Esophagus squamous epithelium (tissue), 5 donors: ENCODE measurements around the gene FZD4. TPM values are rescaled to one million over a fixed set of nuclear protein-coding genes. Genes with fewer than 3 reads are reported as not detected.
A peak's percentile ranks its signal among the peaks of the same experiment; 100 is the strongest.

Source experiments
- DNase-seq: peaks from one replicate; lab custom pipeline; 2025; lab: John Stamatoyannopoulos, UW
- H3K27ac ChIP-seq, 4 donors: fragments of 200-600 bp; sonication (generic); one replicate each; pipeline ENCODE4 v1.5.1; 2016 to 2019; ENCODE audit warnings: mild to moderate bottlenecking in 1 of 4
- H3K27me3 ChIP-seq, 4 donors: fragments of 200-600 bp; sonication (generic); 1 replicate in 3 of 4; 2 replicates in 1 of 4; pipeline versions ENCODE4 v1.5.1 to v1.6.0; 2017 to 2021; ENCODE audit warnings: antibody characterized with exemption in 1 of 4
- H3K36me3 ChIP-seq, 3 donors: fragments of 200-600 bp; sonication (generic); one replicate each; pipeline ENCODE4 v1.5.1; 2016 to 2019
- H3K4me1 ChIP-seq, 3 donors: fragments of 200-600 bp; sonication (generic); one replicate each; pipeline ENCODE4 v1.5.1; 2017 to 2019
- H3K4me3 ChIP-seq, 4 donors: fragments of 200-600 bp; sonication (generic); 1 replicate in 3 of 4; 2 replicates in 1 of 4; pipeline ENCODE4 v1.5.1; 2016 to 2019; ENCODE audit warnings: mild to moderate bottlenecking in 2 of 4, moderate library complexity in 1 of 4
- H3K9me3 ChIP-seq, 3 donors: fragments of 200-600 bp; sonication (generic); one replicate each; pipeline ENCODE4 v1.5.1; 2016 to 2019
- CTCF ChIP-seq, 6 experiments: fragments of 450-650 bp in 4 of 6; fragments of 200-600 bp in 2 of 6; sonication (generic) in 2 of 6; IDR thresholded peaks; one replicate each; pipeline ENCODE4 v1.5.1; 2016 to 2019; ENCODE audit warnings: antibody characterized with exemption in 6 of 6, mild to moderate bottlenecking in 4 of 6, moderate library complexity in 4 of 6
- POLR2A ChIP-seq, 4 donors: fragments of 450-650 bp; IDR thresholded peaks; one replicate each; pipeline ENCODE4 v1.6.1; 2017; ENCODE audit warnings: antibody characterized with exemption in 4 of 4, mild to moderate bottlenecking in 4 of 4, moderate library complexity in 3 of 4
- WGBS, 2 donors: methylation state at CpG; one replicate each; pipeline ENCODE4 v1.1.5; 2018; 5-methylcytosine and 5-hydroxymethylcytosine counted together
- intact Hi-C: fragments of 100-400 bp; cut with DNase I; formaldehyde crosslinking; loops from one replicate; pipeline ENCODE4 v1.15.0; 2022
- total RNA-seq, 4 donors: library from RNA; depleted of rRNA; stranded (reverse); fragments of >200 nt; gene quantifications; one replicate each; pipeline ENCODE4 v1.1.0, GENCODE V29; 2016
- donor health status: DM: yes; HTN: yes; CAD: no.

FZD4 gene
- total RNA-seq, 4 donors from 2014 or later = 1.1 to 14.3 (median 6.8) TPM

- Histone ChIP-seq H3K4me1 (peaks cover 0 to 68% (median 15%) of the 10 kb centered on the region in 3 donors), H3K4me3 (no peak overlapping the region), H3K27me3 (no peaks in the 10 kb centered on the region), H3K9me3 (no peaks in the 10 kb centered on the region), H3K36me3 (no peaks in the 10 kb centered on the region), H3K27ac (peak overlapping the region in 3 of 4 donors; percentile 59 to 78 (median 75))
- intact Hi-C loops = loop anchor here (5.0 kb wide), 1 partner anchor 340 kb away; no protein-coding TSS in a partner anchor
- WGBS, 2 donors = 53 to 66% methylated on average over 3 to 4 of the region's 4 CpGs
- TF ChIP-seq CTCF (IDR thresholded peaks at IDR 0.05) (no peak), POLR2A (IDR thresholded peaks at IDR 0.05) (no peak)
- DNase-seq = no peak
Measured at GRCh38 chr11:86941871-86942599, 13.2 kb downstream of the FZD4 start.

- Histone ChIP-seq H3K4me3 (no peak overlapping the region), H3K4me1 (peaks cover 0 to 61% (median 15%) of the 10 kb centered on the region in 3 donors), H3K9me3 (no peaks in the 10 kb centered on the region), H3K36me3 (no peaks in the 10 kb centered on the region), H3K27ac (peak overlapping the region; percentile 20 to 78 (median 67)), H3K27me3 (no peaks in the 10 kb centered on the region)
- TF ChIP-seq POLR2A (IDR thresholded peaks at IDR 0.05) (no peak), CTCF (IDR thresholded peaks at IDR 0.05) (no peak)
- intact Hi-C loops = loop anchor here (5.0 kb wide), 1 partner anchor 341 kb away; no protein-coding TSS in a partner anchor
- 57 to 67% methylated on average over 7 of the region's 7 CpGs for WGBS, 2 donors
- no peak for DNase-seq
Measured at GRCh38 chr11:86941077-86941870, 13.9 kb downstream of the FZD4 start.

- Histone ChIP-seq H3K27ac (peak overlapping the region; percentile 20 to 78 (median 67)), H3K36me3 (no peaks in the 10 kb centered on the region), H3K4me1 (peaks cover 0 to 59% (median 15%) of the 10 kb centered on the region in 3 donors), H3K4me3 (peak overlapping the region in 2 of 4 donors; percentile 6 to 31), H3K9me3 (no peaks in the 10 kb centered on the region), H3K27me3 (no peaks in the 10 kb centered on the region)
- 53 to 56% methylated on average over 11 of the region's 11 CpGs for WGBS, 2 donors
- TF ChIP-seq POLR2A (IDR thresholded peaks at IDR 0.05) (no peak), CTCF (IDR thresholded peaks at IDR 0.05) (no peak)
- intact Hi-C loops = loop anchor here (5.0 kb wide), 1 partner anchor 342 kb away; no protein-coding TSS in a partner anchor
- no peak for DNase-seq
Measured at GRCh38 chr11:86940122-86940777, 14.9 kb downstream of the FZD4 start.

- Histone ChIP-seq H3K27me3 (no peaks in the 10 kb centered on the region), H3K36me3 (no peaks in the 10 kb centered on the region), H3K9me3 (no peaks in the 10 kb centered on the region), H3K4me1 (peaks cover 0 to 63% (median 15%) of the 10 kb centered on the region in 3 donors), H3K4me3 (no peak overlapping the region), H3K27ac (peak overlapping the region in 3 of 4 donors; percentile 59 to 78 (median 75))
- intact Hi-C loops = loop anchor here (10.0 kb wide), 1 partner anchor 486 kb away; no protein-coding TSS in a partner anchor
- DNase-seq = no peak
- no peak for TF ChIP-seq POLR2A (IDR thresholded peaks at IDR 0.05)
- TF ChIP-seq CTCF (IDR thresholded peaks at IDR 0.05) = peak; percentile 27 to 78 (median 64)
- 3 to 10% methylated on average over 4 of the region's 4 CpGs for WGBS, 2 donors
Measured at GRCh38 chr11:86938900-86939880, 16.0 kb downstream of the FZD4 start.
